ENCODE data around the gene ANTXR2.

The ANTXR2 gene

GRCh38 chr4:79851625-79852304 lies 221.3 kb downstream of the ANTXR2 start:
- H3K4me2 ChIP-seq (ENCODE audit: low read depth, low read length) = no peak overlapping the region
- no peak overlapping the region for H2AFZ ChIP-seq (ENCODE audit: low read length)
- H3K36me3 ChIP-seq (replicated peaks; ENCODE audit: insufficient read depth, low read length) = no peaks in the 10 kb centered on the region
- no peaks in the 10 kb centered on the region for H3K9me2 ChIP-seq (replicated peaks; ENCODE audit: insufficient read depth, low read length)
- no peaks in the 10 kb centered on the region for H3F3A ChIP-seq (ENCODE audit: insufficient read depth, low read length)
- no peaks in the 10 kb centered on the region for H3K4me1 ChIP-seq (ENCODE audit: low read length)
- no peaks in the 10 kb centered on the region for H4K20me1 ChIP-seq (ENCODE audit: insufficient read depth, low read length)
- no peaks in the 10 kb centered on the region for H3K79me2 ChIP-seq (ENCODE audit: low read length)
- H3K9me3 ChIP-seq (replicated peaks; ENCODE audit: insufficient read depth, low read length) = no peaks in the 10 kb centered on the region
- H3K27me3 ChIP-seq (replicated peaks; ENCODE audit: insufficient read depth, low read length) = no peaks in the 10 kb centered on the region
- TF ChIP-seq EZH2phosphoT487 (IDR thresholded peaks at IDR 0.05; ENCODE audit: low read length) (no peak), CTCF (IDR thresholded peaks at IDR 0.05; ENCODE audit: low read length) (no peak), EZH2 (optimal IDR thresholded peaks at IDR 0.05; ENCODE audit: low read depth, low read length) (no peak)
- no peak for DNase-seq
- no peak overlapping the region for H3K27ac ChIP-seq (ENCODE audit: low read length)
- no peak overlapping the region for H3K4me3 ChIP-seq (ENCODE audit: low read length)
- H3K9ac ChIP-seq (ENCODE audit: low read length) = no peak overlapping the region

Data from MM.1S (cell line).